Measurements from ENCODE around the gene ASPSCR1.

ASPSCR1 gene

GRCh38 chr17:81999976-82000802 lies 22.8 kb downstream of the ASPSCR1 start:
- TF ChIP-seq POLR2A (IDR thresholded peaks at IDR 0.05; ENCODE audit: low read length) (no peak), GATA1 (IDR thresholded peaks at IDR 0.05; ENCODE audit: low read depth, low read length) (no peak)
- no peak for DNase-seq

- DNase-seq: no peak
- TF ChIP-seq POLR2A (IDR thresholded peaks at IDR 0.05; ENCODE audit: low read length): no peak
- no peak for TF ChIP-seq GATA1 (IDR thresholded peaks at IDR 0.05; ENCODE audit: low read depth, low read length)
Observed at GRCh38 chr17:82000803-82001570, 23.6 kb downstream of the ASPSCR1 start.

- no peak for DNase-seq
Observed at GRCh38 chr17:82001571-82002056, 24.2 kb downstream of the ASPSCR1 start.

GRCh38 chr17:82003411-82004381 lies 26.3 kb downstream of the ASPSCR1 start:
- DNase-seq: no peak

More at GRCh38 chr17:82001571-82002056, 24.2 kb downstream of the ASPSCR1 start:
- TF ChIP-seq GATA1 (IDR thresholded peaks at IDR 0.05; ENCODE audit: low read depth, low read length) (no peak), POLR2A (IDR thresholded peaks at IDR 0.05; ENCODE audit: low read length) (no peak)

GRCh38 chr17:82004517-82005455 lies 27.4 kb downstream of the ASPSCR1 start:
- no peak for DNase-seq
- TF ChIP-seq GATA1 (IDR thresholded peaks at IDR 0.05; ENCODE audit: low read depth, low read length) (no peak), POLR2A (IDR thresholded peaks at IDR 0.05; ENCODE audit: low read length) (no peak)

More at GRCh38 chr17:82003411-82004381, 26.3 kb downstream of the ASPSCR1 start:
- TF ChIP-seq POLR2A (IDR thresholded peaks at IDR 0.05; ENCODE audit: low read length) (no peak), GATA1 (IDR thresholded peaks at IDR 0.05; ENCODE audit: low read depth, low read length) (no peak)

- TF ChIP-seq GATA1 (IDR thresholded peaks at IDR 0.05; ENCODE audit: low read depth, low read length): no peak
- TF ChIP-seq POLR2A (IDR thresholded peaks at IDR 0.05; ENCODE audit: low read length): no peak
- no peak for DNase-seq
Observed at GRCh38 chr17:82005701-82006348, 28.4 kb downstream of the ASPSCR1 start.

DNA sequence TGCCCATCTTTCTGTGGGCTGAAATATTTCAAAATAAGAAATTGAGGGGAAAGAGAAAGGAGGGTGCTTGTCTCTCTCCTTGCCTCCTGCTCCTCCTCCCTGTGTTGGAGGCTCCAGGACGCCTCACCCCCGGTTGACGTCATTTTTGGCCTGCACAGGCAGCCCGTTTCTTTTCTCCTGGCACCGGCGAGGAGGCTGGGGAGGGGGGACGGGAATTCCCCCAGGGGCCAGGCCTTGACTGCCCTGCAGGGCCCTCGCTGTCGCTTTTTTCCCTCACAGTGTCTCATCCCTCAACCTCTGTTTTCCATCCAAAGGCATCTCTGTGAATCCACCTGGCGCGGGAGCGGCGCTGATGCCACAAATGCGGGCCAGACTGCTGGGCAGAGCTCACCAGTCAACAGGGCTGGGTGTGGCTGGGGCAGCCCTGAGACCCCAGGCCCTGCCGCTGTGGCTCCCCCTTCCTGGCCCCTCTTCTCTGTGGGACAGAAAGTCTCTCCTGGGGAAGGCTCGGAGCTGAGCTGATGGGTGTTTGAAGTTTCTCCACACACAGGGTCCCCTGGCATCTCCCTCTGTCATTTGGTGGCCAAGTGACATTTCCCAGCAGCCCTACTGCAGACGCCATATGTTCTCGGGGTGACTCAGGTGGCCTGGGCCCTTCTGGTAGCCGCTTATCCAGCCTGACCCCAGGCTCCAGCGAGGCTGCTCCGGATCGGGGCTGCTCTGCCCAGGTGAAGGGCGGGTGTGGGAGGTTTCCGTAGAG lies 29.2 kb downstream of the ASPSCR1 start:
- TF ChIP-seq GATA1 (IDR thresholded peaks at IDR 0.05; ENCODE audit: low read depth, low read length) (no peak), POLR2A (IDR thresholded peaks at IDR 0.05; ENCODE audit: low read length) (no peak)
- no peak for DNase-seq

GRCh38 chr17:82007228-82007494 lies 29.7 kb downstream of the ASPSCR1 start:
- DNase-seq: no peak
- TF ChIP-seq GATA1 (IDR thresholded peaks at IDR 0.05; ENCODE audit: low read depth, low read length) (no peak), POLR2A (IDR thresholded peaks at IDR 0.05; ENCODE audit: low read length) (no peak)

- TF ChIP-seq POLR2A (IDR thresholded peaks at IDR 0.05; ENCODE audit: low read length) (no peak), GATA1 (IDR thresholded peaks at IDR 0.05; ENCODE audit: low read depth, low read length) (no peak)
- DNase-seq: no peak
Observed at GRCh38 chr17:82007495-82008257, 30.2 kb downstream of the ASPSCR1 start.

DNA sequence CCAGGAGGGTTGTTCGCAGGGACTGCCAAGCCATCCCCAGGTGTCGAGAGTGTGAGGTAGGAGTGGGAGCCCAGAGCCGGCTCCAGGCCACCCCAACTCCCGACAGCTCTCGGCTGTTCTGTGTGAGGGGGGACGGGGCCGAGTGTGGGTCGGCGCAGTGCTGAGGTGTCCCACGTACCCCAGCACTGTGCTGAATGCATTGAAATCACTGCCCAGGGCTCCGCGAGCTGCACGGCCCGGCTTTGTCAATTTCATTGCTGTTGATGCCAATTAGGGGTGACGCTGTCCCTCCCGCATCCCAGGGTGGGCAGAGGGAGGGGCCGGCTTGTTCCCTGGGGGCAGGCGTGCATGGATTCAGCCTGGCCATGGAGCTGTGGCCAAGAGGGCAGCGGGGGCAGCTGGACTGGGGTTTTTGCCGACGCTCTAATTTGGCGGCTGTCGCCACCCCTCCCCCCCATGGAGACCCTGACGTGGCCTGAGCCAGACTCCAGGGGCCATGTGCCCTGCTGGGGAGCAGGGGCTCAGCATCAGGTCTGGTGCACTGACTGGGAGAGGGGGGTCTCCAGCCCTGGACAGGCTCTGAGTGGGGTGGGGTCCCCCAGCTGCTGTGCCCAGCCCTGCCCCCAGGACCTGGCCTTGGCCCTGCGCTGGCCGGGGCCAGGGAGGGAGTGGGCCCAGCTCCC lies 31.0 kb downstream of the ASPSCR1 start:
- TF ChIP-seq GATA1 (IDR thresholded peaks at IDR 0.05; ENCODE audit: low read depth, low read length) (no peak), POLR2A (IDR thresholded peaks at IDR 0.05; ENCODE audit: low read length) (no peak)
- DNase-seq: no peak

All from erythroblast (primary cell).